Activated CD8-positive, alpha-beta T cell treated with anti-CD3 and anti-CD28 coated beads for 36 hours (primary cell): ENCODE measurements around the gene POMZP3. TPM values are rescaled to one million over a fixed set of nuclear protein-coding genes. Genes with fewer than 3 reads are reported as not detected.
"Not testable (repeated sequence)": the region's sequence is repeated elsewhere in the genome, so short reads cannot be mapped to it uniquely, and the experiment has no call there.

ENCODE experiments used
- ATAC-seq: fragments of 200-7000 bp; cut with Tn5 transposase; one replicate; pipeline ENCODE4 v1.10.0; 2021; ENCODE audit warnings: mild to moderate bottlenecking, moderate library complexity
- CTCF ChIA-PET: fragments of 350-600 bp; sonication (Branson Sonifier 250); formaldehyde crosslinking; loops from one replicate; lab custom pipeline; 2021; ENCODE audit warnings: antibody characterized with exemption; lab: Charles Lee
- POLR2A ChIA-PET: fragments of 350-600 bp; sonication (Branson Sonifier 250); formaldehyde crosslinking; loops from one replicate; lab custom pipeline; 2021; ENCODE audit warnings: antibody characterized with exemption; lab: Charles Lee
- DNase-seq: peaks from one replicate; pipeline ENCODE4 v3.0.0-alpha.2; 2020
- H3K27ac Mint-ChIP-seq: one replicate; pipeline ENCODE4 v1.8.0; 2021; ENCODE audit warnings: mild to moderate bottlenecking, mixed read lengths
- H3K27me3 Mint-ChIP-seq: one replicate; pipeline ENCODE4 v1.8.0; 2021; ENCODE audit warnings: mixed read lengths
- H3K36me3 Mint-ChIP-seq: one replicate; pipeline ENCODE4 v1.8.0; 2021; ENCODE audit warnings: low read depth, mixed read lengths
- H3K4me1 Mint-ChIP-seq: one replicate; pipeline ENCODE4 v1.8.0; 2021; ENCODE audit warnings: low read depth, mixed read lengths
- H3K4me3 Mint-ChIP-seq: one replicate; pipeline ENCODE4 v1.8.0; 2021; ENCODE audit warnings: mild to moderate bottlenecking, moderate library complexity, mixed read lengths
- H3K9me3 Mint-ChIP-seq: one replicate; pipeline ENCODE4 v1.8.0; 2021; ENCODE audit warnings: mixed read lengths
- intact Hi-C: fragments of 100-400 bp; cut with micrococcal nuclease; formaldehyde crosslinking; loops from one replicate; pipeline ENCODE4 v1.10.0; 2022
- total RNA-seq, 2 experiments: library from RNA; stranded (reverse); gene quantifications; one replicate each; pipeline ENCODE4 v1.2.3, GENCODE V29; 2021

The POMZP3 gene
- total RNA-seq, 2 experiments from 2014 or later: 14.3 to 16.3 TPM

DNA sequence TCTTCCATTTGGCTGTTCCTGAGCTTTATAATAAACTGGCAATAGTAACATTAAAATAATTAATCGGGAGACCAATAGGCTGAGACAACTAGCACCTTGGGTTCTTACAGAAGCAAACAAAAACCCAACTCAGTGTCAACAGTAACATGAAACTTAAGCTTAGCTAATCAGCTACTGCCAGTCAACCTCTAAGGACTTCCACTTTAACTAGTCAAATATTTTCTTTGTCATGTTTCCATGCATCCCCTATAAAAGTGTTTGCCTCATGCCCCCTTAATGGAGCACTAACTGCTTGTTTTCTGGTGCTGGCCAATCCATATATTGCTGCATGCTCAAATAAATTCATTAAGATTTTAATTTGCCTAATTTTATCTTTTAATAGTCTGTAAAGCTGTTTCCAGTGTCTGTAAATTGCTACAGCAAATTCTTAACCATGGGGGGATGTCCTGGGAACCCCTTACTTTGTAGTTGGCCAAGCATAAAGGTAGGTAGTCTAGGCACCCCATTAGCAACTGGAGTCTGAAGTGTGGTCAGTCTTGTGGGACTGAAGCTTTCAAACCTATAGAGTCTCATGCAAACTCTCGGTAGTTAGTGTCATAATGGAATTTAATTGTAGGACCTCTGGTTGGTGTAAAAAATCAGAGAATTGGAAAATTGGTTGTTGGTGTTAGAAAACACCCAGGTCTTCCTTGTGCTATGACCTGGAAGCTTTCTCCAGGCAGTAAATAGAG lies 40.3 kb downstream of the POMZP3 start:
- ATAC-seq, intact Hi-C loops, H3K4me3 Mint-ChIP-seq, H3K9me3 Mint-ChIP-seq, POLR2A ChIA-PET, CTCF ChIA-PET, H3K27me3 Mint-ChIP-seq, DNase-seq: not testable (repeated sequence)
- peaks cover 46% of the 10 kb centered on the region for H3K4me1 Mint-ChIP-seq
- peaks cover 20% of the 10 kb centered on the region for H3K36me3 Mint-ChIP-seq
- H3K27ac Mint-ChIP-seq: peak overlapping the region; percentile 41

DNA sequence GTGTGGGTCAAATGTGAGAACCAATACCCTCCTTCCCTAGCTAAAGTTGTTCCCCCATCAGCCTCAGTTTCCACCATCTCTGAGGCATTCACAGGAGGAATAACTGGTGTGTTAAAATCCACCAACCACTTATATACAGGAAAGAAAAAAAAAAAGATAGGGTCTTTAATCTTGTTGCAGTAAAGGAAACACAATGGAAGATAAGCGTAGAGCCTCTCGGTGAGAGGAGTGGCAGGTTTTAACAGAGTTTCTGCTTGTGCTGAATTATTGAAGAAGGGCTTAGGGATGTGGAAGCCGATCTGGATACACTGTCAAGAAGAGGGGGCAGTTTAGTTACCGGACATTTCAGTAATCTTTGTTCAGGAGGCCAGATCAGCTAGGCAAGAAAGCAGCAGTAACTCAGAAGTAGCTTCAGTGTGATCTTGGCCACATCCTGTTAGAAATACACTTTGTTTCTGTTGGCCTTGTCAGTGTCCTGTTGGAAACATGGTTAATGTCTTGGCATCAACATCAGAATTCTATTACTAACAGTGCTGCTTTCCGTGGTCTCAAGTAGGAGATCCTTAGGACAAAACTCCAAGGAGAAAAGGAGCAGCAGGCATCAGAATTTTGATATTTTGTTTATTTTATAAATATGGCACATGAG lies 43.3 kb downstream of the POMZP3 start:
- Mint-ChIP-seq H3K27ac (peak overlapping the region; percentile 87), H3K36me3 (peaks cover 17% of the 10 kb centered on the region), H3K4me1 (peaks cover 57% of the 10 kb centered on the region), H3K4me3 (peak overlapping the region; percentile 18)
- CTCF ChIA-PET, DNase-seq, intact Hi-C loops, POLR2A ChIA-PET, H3K9me3 Mint-ChIP-seq, H3K27me3 Mint-ChIP-seq: not testable (repeated sequence)
- peak; percentile 37 for ATAC-seq

DNA sequence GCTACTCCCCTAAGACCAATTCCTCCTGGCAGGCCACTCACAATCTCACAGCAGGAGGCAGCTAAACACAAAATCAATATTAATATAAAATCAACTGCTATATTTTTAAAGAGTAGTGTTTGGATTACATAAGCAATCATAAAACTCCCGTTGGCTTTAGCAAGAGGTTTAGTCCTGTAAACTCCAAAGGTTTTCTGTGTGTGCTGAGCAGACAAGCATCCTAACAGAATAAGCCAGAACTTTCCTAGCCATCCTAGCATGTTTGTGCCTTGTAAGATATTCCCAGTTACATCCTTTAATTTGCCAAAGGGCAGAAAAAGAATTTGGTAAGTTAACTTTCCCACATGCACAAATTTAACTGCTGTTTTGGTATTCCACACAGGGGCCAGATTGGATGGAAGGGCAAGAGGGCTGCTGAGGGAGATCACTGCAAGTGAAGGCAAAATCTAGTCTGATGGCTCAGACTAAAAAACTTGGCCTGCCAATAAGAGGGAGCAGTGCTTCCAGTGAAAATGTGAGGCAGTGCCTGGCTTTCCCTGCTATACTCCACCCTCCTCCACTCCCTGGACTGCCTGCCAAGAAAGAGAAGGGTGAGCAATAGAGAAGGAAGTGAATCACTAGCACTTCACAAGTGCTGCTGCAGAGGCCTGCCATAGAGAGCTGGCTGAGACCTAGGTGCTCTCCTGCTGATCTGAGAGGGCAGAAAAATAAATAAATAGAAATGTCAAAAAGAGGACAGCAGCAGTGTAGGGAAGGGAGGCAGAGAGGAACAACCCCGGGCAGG lies 44.0 kb downstream of the POMZP3 start:
- POLR2A ChIA-PET, H3K9me3 Mint-ChIP-seq, intact Hi-C loops, H3K27me3 Mint-ChIP-seq, CTCF ChIA-PET: not testable (repeated sequence)
- peak; percentile 27 for DNase-seq
- H3K4me3 Mint-ChIP-seq: peak overlapping the region; percentile 18
- H3K4me1 Mint-ChIP-seq: peaks cover 53% of the 10 kb centered on the region
- ATAC-seq: peak; percentile 92
- peak overlapping the region; percentile 87 for H3K27ac Mint-ChIP-seq
- H3K36me3 Mint-ChIP-seq: peaks cover 17% of the 10 kb centered on the region

- H3K27me3 Mint-ChIP-seq, POLR2A ChIA-PET, H3K4me3 Mint-ChIP-seq: not testable (repeated sequence)
Measured at GRCh38 chr7:76575919-76576655, 51.0 kb downstream of the POMZP3 start.

DNA sequence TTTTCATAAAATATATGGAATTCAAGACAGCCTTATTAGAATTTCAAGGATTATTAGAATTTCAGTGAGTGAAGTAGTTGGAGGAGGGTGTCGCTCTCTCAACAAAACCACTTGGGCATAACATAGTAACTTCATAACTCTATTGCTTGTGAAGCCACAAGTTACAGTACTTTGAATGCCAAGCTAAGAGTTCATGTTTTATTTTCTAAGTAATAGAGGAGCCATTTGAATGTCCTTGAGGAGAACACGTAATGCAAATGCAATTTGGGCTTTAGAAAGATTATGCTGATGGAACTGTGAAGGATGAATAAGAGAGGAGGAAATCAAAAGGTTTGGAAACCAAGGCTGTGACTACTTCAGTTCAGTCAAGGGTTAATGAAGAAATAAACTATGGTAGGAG lies 51.6 kb downstream of the POMZP3 start:
- POLR2A ChIA-PET, DNase-seq, ATAC-seq, H3K27me3 Mint-ChIP-seq, intact Hi-C loops, H3K27ac Mint-ChIP-seq, CTCF ChIA-PET, H3K4me3 Mint-ChIP-seq, H3K9me3 Mint-ChIP-seq: not testable (repeated sequence)
- peaks cover 12% of the 10 kb centered on the region for H3K36me3 Mint-ChIP-seq
- H3K4me1 Mint-ChIP-seq: peaks cover 15% of the 10 kb centered on the region

More at GRCh38 chr7:76575919-76576655, 51.0 kb downstream of the POMZP3 start:
- DNase-seq, ATAC-seq, CTCF ChIA-PET, H3K27ac Mint-ChIP-seq, H3K9me3 Mint-ChIP-seq, intact Hi-C loops: not testable (repeated sequence)
- peaks cover 11% of the 10 kb centered on the region for H3K36me3 Mint-ChIP-seq
- H3K4me1 Mint-ChIP-seq: peaks cover 15% of the 10 kb centered on the region

DNA sequence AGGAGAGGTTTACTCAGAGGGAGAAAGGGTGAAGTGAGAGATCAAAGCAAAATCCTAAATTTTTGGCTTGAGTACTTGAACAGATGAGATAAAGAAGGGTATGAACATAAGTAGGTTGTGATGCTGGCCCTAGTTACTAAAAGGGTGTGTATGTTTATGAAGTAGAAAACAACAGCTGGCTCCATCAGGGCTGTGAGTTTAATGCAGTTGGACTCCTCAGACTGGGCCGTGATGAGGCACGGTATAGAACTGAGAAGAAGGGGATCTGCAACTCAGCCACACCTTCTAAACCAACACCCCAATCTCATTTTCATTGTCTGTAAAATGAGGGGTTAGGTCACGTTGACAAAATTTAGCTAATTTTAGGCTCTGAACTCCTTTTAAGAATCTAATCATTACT lies 54.8 kb downstream of the POMZP3 start:
- POLR2A ChIA-PET, ATAC-seq, H3K27me3 Mint-ChIP-seq, CTCF ChIA-PET, H3K4me1 Mint-ChIP-seq, DNase-seq, H3K4me3 Mint-ChIP-seq, H3K9me3 Mint-ChIP-seq, intact Hi-C loops, H3K27ac Mint-ChIP-seq: not testable (repeated sequence)
- H3K36me3 Mint-ChIP-seq: peaks cover 14% of the 10 kb centered on the region

GRCh38 chr7:76570324-76570775 lies 56.7 kb downstream of the POMZP3 start:
- intact Hi-C loops, H3K27ac Mint-ChIP-seq: not testable (repeated sequence)
- H3K4me1 Mint-ChIP-seq: peaks cover 11% of the 10 kb centered on the region

GRCh38 chr7:76568742-76569141 lies 58.3 kb downstream of the POMZP3 start:
- intact Hi-C loops, H3K4me3 Mint-ChIP-seq, DNase-seq, H3K9me3 Mint-ChIP-seq, POLR2A ChIA-PET, H3K27me3 Mint-ChIP-seq, H3K27ac Mint-ChIP-seq, CTCF ChIA-PET, ATAC-seq: not testable (repeated sequence)
- Mint-ChIP-seq H3K4me1 (peaks cover 20% of the 10 kb centered on the region), H3K36me3 (peaks cover 28% of the 10 kb centered on the region)

More at GRCh38 chr7:76570324-76570775, 56.7 kb downstream of the POMZP3 start:
- H3K36me3 Mint-ChIP-seq: peaks cover 21% of the 10 kb centered on the region
- ATAC-seq, H3K27me3 Mint-ChIP-seq, H3K9me3 Mint-ChIP-seq, H3K4me3 Mint-ChIP-seq, DNase-seq, POLR2A ChIA-PET, CTCF ChIA-PET: not testable (repeated sequence)

DNA sequence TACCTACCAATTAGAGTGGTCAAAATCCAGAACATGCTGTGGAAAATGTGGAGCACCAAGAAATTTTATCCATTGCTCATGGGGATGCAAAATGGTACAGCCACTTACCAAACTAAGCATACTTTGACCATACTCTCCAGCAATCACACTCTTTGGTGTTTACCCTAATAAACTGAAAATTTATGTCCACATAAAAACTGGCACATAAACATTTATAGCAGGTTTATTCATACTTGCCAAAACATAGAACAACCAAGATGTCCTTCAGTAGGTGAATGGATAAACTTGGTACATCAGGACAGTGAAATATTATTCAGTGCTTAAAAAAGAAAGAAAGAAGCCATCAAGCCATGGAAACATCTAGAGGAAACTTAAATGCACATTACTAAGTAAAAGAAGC lies 59.3 kb downstream of the POMZP3 start:
- Mint-ChIP-seq H3K4me1 (peaks cover 20% of the 10 kb centered on the region), H3K36me3 (peaks cover 31% of the 10 kb centered on the region)
- intact Hi-C loops, CTCF ChIA-PET, H3K27ac Mint-ChIP-seq, H3K9me3 Mint-ChIP-seq, ATAC-seq, H3K4me3 Mint-ChIP-seq, POLR2A ChIA-PET, DNase-seq, H3K27me3 Mint-ChIP-seq: not testable (repeated sequence)

GRCh38 chr7:76567311-76567710 lies 59.8 kb downstream of the POMZP3 start:
- H3K9me3 Mint-ChIP-seq, H3K27ac Mint-ChIP-seq, DNase-seq, ATAC-seq, CTCF ChIA-PET, H3K27me3 Mint-ChIP-seq, H3K4me3 Mint-ChIP-seq, POLR2A ChIA-PET, intact Hi-C loops: not testable (repeated sequence)
- Mint-ChIP-seq H3K4me1 (peaks cover 20% of the 10 kb centered on the region), H3K36me3 (peaks cover 31% of the 10 kb centered on the region)

DNA sequence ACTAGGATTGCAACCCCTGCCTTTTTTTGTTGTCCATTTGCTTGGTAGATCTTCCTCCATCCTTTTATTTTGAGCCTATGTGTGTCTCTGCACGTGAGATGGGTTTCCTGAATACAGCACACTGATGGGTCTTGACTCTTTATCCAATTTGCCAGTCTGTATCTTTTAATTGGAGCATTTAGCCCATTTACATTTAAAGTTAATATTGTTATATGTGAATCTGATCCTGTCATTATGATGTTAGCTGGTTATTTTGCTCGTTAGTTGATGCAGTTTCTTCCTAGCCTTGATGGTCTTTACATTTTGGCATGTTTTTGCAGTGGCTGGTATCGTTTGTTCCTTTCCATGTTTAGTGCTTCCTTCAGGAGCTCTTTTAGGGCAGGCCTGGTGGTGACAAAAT lies 62.1 kb downstream of the POMZP3 start:
- not testable (repeated sequence) for H3K27ac Mint-ChIP-seq

More for the DNA sequence above, 62.1 kb downstream of the POMZP3 start:
- ATAC-seq, DNase-seq, H3K9me3 Mint-ChIP-seq, H3K27me3 Mint-ChIP-seq, H3K4me3 Mint-ChIP-seq, POLR2A ChIA-PET, CTCF ChIA-PET, intact Hi-C loops: not testable (repeated sequence)
- H3K4me1 Mint-ChIP-seq: peaks cover 25% of the 10 kb centered on the region
- H3K36me3 Mint-ChIP-seq: peaks cover 39% of the 10 kb centered on the region
